ENCODE data around the gene FNIP1.

- no peak for TF ChIP-seq CTCF (IDR thresholded peaks at IDR 0.05)
- no peak for TF ChIP-seq POLR2AphosphoS5 (IDR thresholded peaks at IDR 0.05)
- TF ChIP-seq POLR2A (IDR thresholded peaks at IDR 0.05) = no peak
- TF ChIP-seq EP300 (IDR thresholded peaks at IDR 0.05) = no peak
Observed at GRCh38 chr5:131769961-131770360, 26.9 kb downstream of the FNIP1 start.

Data from stomach (tissue), 4 donors.